Esophagus (tissue), 2 donors: ENCODE results near the gene DOCK10. TPM values are rescaled to one million over a fixed set of nuclear protein-coding genes. Genes with fewer than 3 reads are reported as not detected.

Experiments
- H3K27ac ChIP-seq, 2 donors: one replicate each; pipeline ENCODE4 v1.5.1; 2013; ENCODE audit warnings: low read depth in 2 of 2, mild to moderate bottlenecking in 2 of 2, inconsistent platforms in 1 of 2, low read length in 1 of 2, moderate library complexity in 1 of 2
- H3K27me3 ChIP-seq, 2 donors: one replicate each; pipeline ENCODE4 v1.6.1; 2013; ENCODE audit warnings: low read length in 2 of 2, control low read depth in 1 of 2, mild to moderate bottlenecking in 1 of 2; ENCODE audit not compliant: insufficient read depth in 2 of 2, control insufficient read depth in 1 of 2
- H3K36me3 ChIP-seq, 2 donors: one replicate each; pipeline ENCODE4 v1.6.1; 2013; ENCODE audit warnings: low read length in 1 of 2; ENCODE audit not compliant: control insufficient read depth in 2 of 2, insufficient read depth in 2 of 2
- H3K4me1 ChIP-seq, 2 donors: one replicate each; pipeline ENCODE4 v1.6.1; 2013; ENCODE audit warnings: low read length in 1 of 2; ENCODE audit not compliant: control insufficient read depth in 2 of 2, insufficient read depth in 2 of 2
- H3K4me3 ChIP-seq, 2 donors: one replicate each; pipeline ENCODE4 v1.5.1; 2013; ENCODE audit warnings: low read length in 2 of 2, mild to moderate bottlenecking in 2 of 2, low read depth in 1 of 2, moderate library complexity in 1 of 2
- H3K9me3 ChIP-seq, 2 donors: one replicate each; pipeline ENCODE4 v1.6.1; 2013; ENCODE audit warnings: mild to moderate bottlenecking in 2 of 2, low read depth in 1 of 2, low read length in 1 of 2, moderate library complexity in 1 of 2; ENCODE audit not compliant: control insufficient read depth in 2 of 2, insufficient read depth in 1 of 2
- WGBS, 2 donors: extraction: QIAGEN DNeasy Blood & Tissue Kit; methylation state at CpG; one replicate each; pipeline ENCODE4 v1.1.7; 2013; 5-methylcytosine and 5-hydroxymethylcytosine counted together
- polyA plus RNA-seq, 2 donors: library from polyadenylated mRNA; stranded (reverse); fragments of 200-250 nt; gene quantifications; one replicate each; pipeline ENCODE4 v1.2.3, GENCODE V29; 2013
- donor health status: healthy with polysubstance abuse.
- donor health status: Bipolar disorder and iron deficiency.

The DOCK10 gene
- polyA plus RNA-seq, 2 donors, result 1.7 to 2.5 TPM

DNA sequence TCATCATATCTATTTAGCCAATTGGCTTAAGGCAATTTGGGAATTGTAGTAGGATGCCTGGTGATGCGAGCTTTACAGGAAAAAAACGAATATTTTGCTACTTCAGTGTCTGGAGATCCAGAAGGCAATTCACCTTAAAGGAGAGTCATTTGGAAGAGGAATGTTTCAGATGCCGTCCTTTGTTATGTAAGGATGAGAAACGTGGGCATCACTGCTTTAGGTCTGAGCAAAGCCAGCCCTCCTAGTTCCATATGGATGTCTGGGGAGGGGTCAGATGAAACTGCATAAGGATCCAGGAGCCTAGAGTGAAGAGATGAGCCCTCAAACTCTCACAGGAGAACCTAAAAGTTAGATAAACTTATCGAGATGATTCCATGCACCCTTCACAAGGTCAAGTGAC lies 30.9 kb upstream of the DOCK10 start:
- no peak overlapping the region for H3K27ac ChIP-seq
- no peaks in the 10 kb centered on the region for H3K4me1 ChIP-seq
- H3K4me3 ChIP-seq, result no peak overlapping the region
- H3K27me3 ChIP-seq, result no peaks in the 10 kb centered on the region
- no peaks in the 10 kb centered on the region for H3K9me3 ChIP-seq
- 75% methylated on average over 5 of the region's 5 CpGs for WGBS, 2 donors
- no peaks in the 10 kb centered on the region for H3K36me3 ChIP-seq

DNA sequence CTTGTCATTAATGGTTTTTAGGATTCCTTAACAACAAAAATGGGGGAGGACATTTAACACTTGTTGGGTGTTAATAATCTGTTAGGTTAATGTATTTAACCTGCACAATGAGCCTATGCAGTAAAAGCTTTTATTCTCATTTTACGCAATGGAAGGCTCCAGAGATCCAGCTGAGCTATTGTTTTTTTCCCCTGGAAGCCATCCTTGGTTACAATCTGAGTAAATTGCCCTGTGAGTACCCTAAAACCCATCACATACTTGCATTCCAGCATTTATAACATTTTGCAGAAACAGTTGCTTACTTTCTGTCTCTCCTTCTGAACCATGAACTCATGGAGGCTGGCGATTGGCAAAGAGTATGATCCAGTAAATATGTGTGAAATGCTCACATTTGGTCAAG lies 30.2 kb upstream of the DOCK10 start:
- no peak overlapping the region for H3K27ac ChIP-seq
- 90 to 97% methylated on average over 2 of the region's 2 CpGs for WGBS, 2 donors
- H3K9me3 ChIP-seq, result peaks cover 0 to 2% of the 10 kb centered on the region in 2 donors
- no peaks in the 10 kb centered on the region for H3K4me1 ChIP-seq
- H3K36me3 ChIP-seq, result no peaks in the 10 kb centered on the region
- no peak overlapping the region for H3K4me3 ChIP-seq
- no peaks in the 10 kb centered on the region for H3K27me3 ChIP-seq

DNA sequence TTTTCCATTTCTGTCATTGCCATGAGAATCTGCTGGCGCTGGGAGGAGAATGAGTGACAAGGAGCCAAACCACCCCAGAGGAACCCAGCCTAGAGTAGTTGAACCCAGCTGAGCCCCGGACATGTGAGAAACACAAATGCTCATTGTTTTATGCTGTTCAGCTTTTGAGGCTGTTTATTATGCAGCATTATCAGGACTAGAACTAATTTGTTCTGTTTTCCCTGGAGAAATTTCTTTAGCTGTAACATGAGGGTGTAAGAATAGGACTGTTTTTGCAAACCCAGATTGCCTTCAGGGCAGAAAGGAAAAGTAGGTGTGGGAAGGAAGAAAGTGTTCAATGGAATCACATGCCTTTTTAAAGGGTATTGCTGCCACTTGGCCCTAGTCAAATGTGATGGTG lies 28.5 kb upstream of the DOCK10 start:
- Histone ChIP-seq H3K4me3 (no peak overlapping the region), H3K36me3 (no peaks in the 10 kb centered on the region), H3K27ac (no peak overlapping the region), H3K4me1 (no peaks in the 10 kb centered on the region), H3K9me3 (peaks cover 0 to 2% of the 10 kb centered on the region in 2 donors), H3K27me3 (no peaks in the 10 kb centered on the region)
- 66 to 69% methylated on average over 2 of the region's 2 CpGs for WGBS, 2 donors

DNA sequence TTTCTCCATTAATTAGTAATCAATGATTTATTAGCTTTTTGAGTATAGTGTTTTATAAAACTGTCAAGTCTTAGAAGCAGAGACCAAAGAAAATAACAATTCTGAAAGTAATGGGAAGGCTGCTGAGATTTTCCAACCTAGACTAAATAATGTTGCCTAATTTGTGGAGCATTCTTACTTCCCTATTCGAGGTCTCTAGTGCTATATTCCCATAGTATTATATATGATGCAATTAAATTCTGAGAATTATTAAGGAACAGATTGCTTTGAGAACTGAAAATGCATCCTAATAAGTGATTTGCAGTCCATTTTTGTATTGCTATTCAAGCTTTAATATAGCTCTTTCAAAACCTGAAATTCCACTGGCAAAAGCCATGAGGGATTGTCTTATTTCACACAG lies 27.7 kb upstream of the DOCK10 start:
- no peak overlapping the region for H3K4me3 ChIP-seq
- H3K4me1 ChIP-seq, result no peaks in the 10 kb centered on the region
- H3K27ac ChIP-seq, result no peak overlapping the region
- WGBS, 2 donors, result 45 to 55% methylated on average over 1 of the region's 1 CpG
- no peaks in the 10 kb centered on the region for H3K27me3 ChIP-seq
- H3K9me3 ChIP-seq, result peaks cover 0 to 2% of the 10 kb centered on the region in 2 donors
- no peaks in the 10 kb centered on the region for H3K36me3 ChIP-seq

GRCh38 chr2:225069477-225069876 lies 27.2 kb upstream of the DOCK10 start:
- 82 to 89% methylated on average over 1 of the region's 1 CpG for WGBS, 2 donors
- Histone ChIP-seq H3K4me3 (no peak overlapping the region), H3K27me3 (no peaks in the 10 kb centered on the region), H3K27ac (no peak overlapping the region), H3K36me3 (no peaks in the 10 kb centered on the region), H3K9me3 (peaks cover 0 to 2% of the 10 kb centered on the region in 2 donors), H3K4me1 (no peaks in the 10 kb centered on the region)

- Histone ChIP-seq H3K27ac (no peak overlapping the region), H3K4me3 (no peak overlapping the region), H3K4me1 (no peaks in the 10 kb centered on the region), H3K27me3 (no peaks in the 10 kb centered on the region), H3K9me3 (peaks cover 0 to 2% of the 10 kb centered on the region in 2 donors), H3K36me3 (no peaks in the 10 kb centered on the region)
- 87 to 88% methylated on average over 3 of the region's 3 CpGs for WGBS, 2 donors
Measured at GRCh38 chr2:225065882-225066281, 23.6 kb upstream of the DOCK10 start.

DNA sequence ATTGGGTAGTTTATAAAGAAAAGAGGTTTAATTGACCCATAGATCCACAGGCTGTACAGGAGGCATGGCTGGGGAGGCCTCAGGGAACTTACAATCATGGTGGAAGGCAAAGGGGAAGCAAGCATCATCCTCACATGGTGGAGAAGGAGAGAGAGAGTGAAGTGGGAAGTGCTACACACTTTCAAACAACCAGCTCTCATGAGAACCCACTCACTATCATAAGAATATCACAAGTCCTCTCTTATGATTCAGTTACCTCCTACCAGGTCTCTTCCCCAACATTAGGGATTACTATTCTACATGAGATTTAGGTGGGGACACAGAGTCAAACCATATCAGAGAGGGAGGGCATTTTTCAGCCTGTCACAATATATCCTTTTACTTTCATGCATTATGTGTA lies 22.7 kb upstream of the DOCK10 start:
- Histone ChIP-seq H3K4me3 (no peak overlapping the region), H3K9me3 (peaks cover 0 to 2% of the 10 kb centered on the region in 2 donors), H3K27ac (no peak overlapping the region), H3K4me1 (no peaks in the 10 kb centered on the region), H3K27me3 (no peaks in the 10 kb centered on the region), H3K36me3 (no peaks in the 10 kb centered on the region)

DNA sequence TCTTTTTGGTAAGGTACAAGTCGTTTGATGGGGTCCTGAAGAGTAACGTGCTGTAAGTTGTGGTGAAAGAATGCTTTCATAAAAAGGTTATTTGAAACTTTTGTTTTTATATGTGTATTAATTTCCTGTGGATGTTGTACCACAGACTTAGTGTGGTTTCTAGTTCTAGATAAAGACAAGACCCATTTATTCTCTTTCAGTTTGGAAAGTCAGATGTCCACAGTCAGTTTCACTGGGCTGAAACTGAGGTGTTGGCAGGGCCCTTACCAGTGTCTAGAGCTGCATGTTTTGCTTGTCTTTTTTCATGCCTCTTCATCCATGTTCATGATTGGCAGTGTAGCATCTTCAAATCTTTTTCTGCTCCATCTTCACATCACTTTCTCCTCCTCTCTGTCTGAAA lies 22.1 kb upstream of the DOCK10 start:
- Histone ChIP-seq H3K4me1 (no peaks in the 10 kb centered on the region), H3K27ac (no peak overlapping the region), H3K9me3 (peaks cover 0 to 2% of the 10 kb centered on the region in 2 donors), H3K36me3 (no peaks in the 10 kb centered on the region), H3K4me3 (no peak overlapping the region), H3K27me3 (no peaks in the 10 kb centered on the region)
- 48 to 64% methylated on average over 2 of the region's 2 CpGs for WGBS, 2 donors

DNA sequence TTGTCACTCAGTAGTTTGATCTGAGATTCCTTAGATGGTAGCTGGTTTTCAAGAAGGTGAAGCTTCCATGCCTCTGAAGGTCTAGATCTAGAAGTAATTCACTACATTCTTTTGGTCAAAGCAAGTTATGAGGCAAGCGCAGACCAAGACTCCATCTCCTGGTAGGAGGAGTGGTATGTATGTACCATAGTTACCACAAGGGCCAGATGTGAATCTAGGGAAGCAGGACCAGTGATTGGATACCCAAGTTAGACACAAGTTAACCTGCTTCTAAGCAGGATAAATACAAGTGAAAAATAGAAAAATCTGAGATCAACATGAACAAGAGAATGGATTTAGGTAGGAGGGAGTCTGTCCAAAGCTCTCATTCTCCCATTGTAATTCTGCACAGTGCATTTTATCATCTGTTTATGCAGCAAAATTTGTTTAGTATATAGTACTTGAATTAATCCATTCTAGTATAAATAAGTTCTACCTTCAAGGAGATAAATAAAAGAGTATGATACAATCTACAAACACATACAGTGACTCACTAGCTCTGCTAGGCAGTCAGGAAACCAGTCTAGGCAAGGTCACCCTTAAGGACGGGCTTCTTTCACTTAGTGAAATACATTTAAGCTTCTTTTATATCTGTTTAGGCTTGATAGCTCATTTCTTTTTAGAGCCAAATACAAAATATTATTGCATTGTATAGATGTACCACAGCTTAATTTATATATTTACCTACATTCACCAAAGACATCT lies 14.2 kb upstream of the DOCK10 start:
- no peaks in the 10 kb centered on the region for H3K36me3 ChIP-seq
- H3K27ac ChIP-seq, result no peak overlapping the region
- H3K4me3 ChIP-seq, result no peak overlapping the region
- no peaks in the 10 kb centered on the region for H3K4me1 ChIP-seq
- 71 to 77% methylated on average over 2 of the region's 2 CpGs for WGBS, 2 donors
- H3K9me3 ChIP-seq, result no peaks in the 10 kb centered on the region
- H3K27me3 ChIP-seq, result no peaks in the 10 kb centered on the region

- H3K27me3 ChIP-seq, result no peaks in the 10 kb centered on the region
- H3K4me3 ChIP-seq, result no peak overlapping the region
- WGBS, 2 donors, result 79 to 86% methylated on average over 1 of the region's 1 CpG
- H3K4me1 ChIP-seq, result no peaks in the 10 kb centered on the region
- H3K9me3 ChIP-seq, result no peaks in the 10 kb centered on the region
- no peak overlapping the region for H3K27ac ChIP-seq
- no peaks in the 10 kb centered on the region for H3K36me3 ChIP-seq
Measured at GRCh38 chr2:225055714-225056113, 13.4 kb upstream of the DOCK10 start.
